ENCODE measurements around the gene SLC25A29.
A peak's percentile ranks its signal among the peaks of the same experiment; 100 is the strongest.

Gene SLC25A29

GRCh38 chr14:100325231-100325632 is 19.0 kb upstream of the SLC25A29 start:
- DNase-seq (ENCODE audit: low read depth): no peak
- TF ChIP-seq CTCF (IDR thresholded peaks at IDR 0.05; ENCODE audit: insufficient read depth, low read depth, low read length, missing control alignments): no peak
- no peak overlapping the region for H3K4me3 ChIP-seq (ENCODE audit: low read length)

- no peak overlapping the region for H3K4me3 ChIP-seq (ENCODE audit: low read length)
- no peak for DNase-seq (ENCODE audit: low read depth)
- no peak for TF ChIP-seq CTCF (IDR thresholded peaks at IDR 0.05; ENCODE audit: insufficient read depth, low read depth, low read length, missing control alignments)
Observed at GRCh38 chr14:100323942-100324307, 17.7 kb upstream of the SLC25A29 start.

- no peak within 1 kb of the TSS for H3K4me3 ChIP-seq (ENCODE audit: low read length)
- no peak for DNase-seq (ENCODE audit: low read depth)
- TF ChIP-seq CTCF (IDR thresholded peaks at IDR 0.05; ENCODE audit: insufficient read depth, low read depth, low read length, missing control alignments): no peak
Observed at GRCh38 chr14:100323121-100323941, 17.1 kb upstream of the SLC25A29 start, which contains the start of gene SLC25A47. SLC25A47 (plus strand) TSS chr14:100323339; CDS start chr14:100323415, 76 bp downstream.

- no peak for DNase-seq (ENCODE audit: low read depth)
- no peak overlapping the region for H3K4me3 ChIP-seq (ENCODE audit: low read length)
- no peak for TF ChIP-seq CTCF (IDR thresholded peaks at IDR 0.05; ENCODE audit: insufficient read depth, low read depth, low read length, missing control alignments)
Observed at GRCh38 chr14:100322138-100322957, 16.1 kb upstream of the SLC25A29 start.

GRCh38 chr14:100321473-100322137 is 15.4 kb upstream of the SLC25A29 start:
- TF ChIP-seq CTCF (IDR thresholded peaks at IDR 0.05; ENCODE audit: insufficient read depth, low read depth, low read length, missing control alignments): no peak
- H3K4me3 ChIP-seq (ENCODE audit: low read length): no peak overlapping the region
- DNase-seq (ENCODE audit: low read depth): no peak

- H3K4me3 ChIP-seq (ENCODE audit: low read length): no peak overlapping the region
- DNase-seq (ENCODE audit: low read depth): peak; percentile 84
- no peak for TF ChIP-seq CTCF (IDR thresholded peaks at IDR 0.05; ENCODE audit: insufficient read depth, low read depth, low read length, missing control alignments)
Observed at GRCh38 chr14:100320157-100320856, 14.1 kb upstream of the SLC25A29 start.

Measured in epithelial cell of esophagus (primary cell).